HepG2 (cell line): ENCODE measurements around the gene NEAT1. TPM values are rescaled to one million over a fixed set of nuclear protein-coding genes. Genes with fewer than 3 reads are reported as not detected.

ENCODE experiments used
- ARNT2 ChIP-seq: sonication (generic); formaldehyde crosslinking; IDR thresholded peaks from 2 replicates; pipeline ENCODE4 v1.8.0; 2022; ENCODE audit warnings: mild to moderate bottlenecking, low read depth, missing genetic modification reagents, moderate library complexity
- FOXA3 ChIP-seq: IDR thresholded peaks from 2 replicates; pipeline ENCODE4 v1.6.1; 2016; ENCODE audit warnings: missing genetic modification reagents, missing compliant biosample characterization
- GRHL1 ChIP-seq: sonication (generic); formaldehyde crosslinking; conservative IDR thresholded peaks from 2 replicates; pipeline ENCODE4 v1.8.0; 2022; ENCODE audit warnings: missing genetic modification reagents
- JUN ChIP-seq: sonication (generic); formaldehyde crosslinking; IDR thresholded peaks from 2 replicates; pipeline ENCODE4 v1.4.0; 2020; ENCODE audit warnings: mild to moderate bottlenecking, missing genetic modification reagents
- LRRFIP1 ChIP-seq: sonication (generic); formaldehyde crosslinking; conservative IDR thresholded peaks from 2 replicates; pipeline ENCODE4 v1.4.0; 2020; ENCODE audit warnings: missing genetic modification reagents
- NAIF1 ChIP-seq: sonication (generic); formaldehyde crosslinking; IDR thresholded peaks from 2 replicates; pipeline ENCODE4 v1.5.0; 2020; ENCODE audit warnings: mild to moderate bottlenecking, missing genetic modification reagents, borderline replicate concordance
- NFYC ChIP-seq: IDR thresholded peaks from 2 replicates; pipeline ENCODE4 v1.6.1; 2016; ENCODE audit warnings: missing genetic modification reagents, missing compliant biosample characterization
- PAXIP1 ChIP-seq: sonication (generic); formaldehyde crosslinking; conservative IDR thresholded peaks from 2 replicates; pipeline ENCODE4 v1.4.0; 2020; ENCODE audit warnings: mild to moderate bottlenecking, missing genetic modification reagents, moderate library complexity
- RARG ChIP-seq: sonication (generic); formaldehyde crosslinking; IDR thresholded peaks from 2 replicates; pipeline ENCODE4 v1.4.0; 2020; ENCODE audit warnings: low read depth, mild to moderate bottlenecking, missing genetic modification reagents
- SOX13 ChIP-seq, 3 experiments: fragments of 450-650 bp in 1 of 3; sonication (generic) in 1 of 3; formaldehyde crosslinking in 1 of 3; IDR thresholded peaks in 2 of 3; conservative IDR thresholded peaks in 1 of 3; 2 replicates each; pipeline versions ENCODE4 v1.5.0 to v1.6.1; 2016 to 2020; ENCODE audit warnings: antibody characterized with exemption in 1 of 3, mild to moderate bottlenecking in 1 of 3, missing compliant biosample characterization in 1 of 3, missing genetic modification reagents in 1 of 3, moderate library complexity in 1 of 3
- TMF1 ChIP-seq: sonication (generic); formaldehyde crosslinking; IDR thresholded peaks from 2 replicates; pipeline ENCODE4 v1.8.1; 2022; ENCODE audit warnings: low read depth, missing genetic modification reagents
- ZFP36L2 ChIP-seq: sonication (generic); formaldehyde crosslinking; IDR thresholded peaks from 2 replicates; pipeline ENCODE4 v1.4.0; 2020; ENCODE audit warnings: missing genetic modification reagents
- ZFP90 ChIP-seq: sonication (generic); formaldehyde crosslinking; IDR thresholded peaks from 2 replicates; pipeline ENCODE4 v1.8.0; 2022; ENCODE audit warnings: missing genetic modification reagents, mild to moderate bottlenecking, inconsistent platforms, borderline replicate concordance
- ZNF138 ChIP-seq: sonication (generic); formaldehyde crosslinking; IDR thresholded peaks from 2 replicates; pipeline ENCODE4 v1.5.0; 2020; ENCODE audit warnings: mild to moderate bottlenecking, low read depth, missing genetic modification reagents
- ZNF276 ChIP-seq: sonication (generic); formaldehyde crosslinking; IDR thresholded peaks from 2 replicates; pipeline ENCODE4 v1.4.0; 2020; ENCODE audit warnings: mild to moderate bottlenecking, low read depth, missing genetic modification reagents
- ZNF441 ChIP-seq: sonication (generic); formaldehyde crosslinking; IDR thresholded peaks from 2 replicates; pipeline ENCODE4 v1.7.0; 2021; ENCODE audit warnings: missing genetic modification reagents, borderline replicate concordance
- ZNF547 ChIP-seq: sonication (generic); formaldehyde crosslinking; IDR thresholded peaks from 2 replicates; pipeline ENCODE4 v1.5.1; 2020; ENCODE audit warnings: mild to moderate bottlenecking, missing genetic modification reagents
- ZNF766 ChIP-seq: sonication (generic); formaldehyde crosslinking; IDR thresholded peaks from 2 replicates; pipeline ENCODE4 v1.5.0; 2020; ENCODE audit warnings: missing genetic modification reagents, borderline replicate concordance
- ZSCAN12 ChIP-seq: sonication (generic); formaldehyde crosslinking; IDR thresholded peaks from 2 replicates; pipeline ENCODE4 v1.9.0; 2021; ENCODE audit warnings: mild to moderate bottlenecking, missing genetic modification reagents
- ZSCAN20 ChIP-seq: sonication (generic); formaldehyde crosslinking; IDR thresholded peaks from 2 replicates; pipeline ENCODE4 v1.4.0; 2020; ENCODE audit warnings: missing genetic modification reagents, mild to moderate bottlenecking, borderline replicate concordance
- polyA plus RNA-seq, 8 experiments: library from polyadenylated mRNA; depleted of rRNA in 3 of 8; stranded (reverse) in 7 of 8; unstranded in 1 of 8; fragments of >200 nt; fragmentation: Illumina TruSeq in 4 of 8; extraction: Trizol in 4 of 8; gene quantifications; 2 replicates each; pipeline versions ENCODE4 v1.2.1 to v1.2.3, GENCODE V29; 2011 to 2016; ENCODE audit warnings: low read depth in 4 of 8, missing spikeins in 1 of 8, mixed read lengths in 1 of 8; ENCODE audit not compliant: insufficient read depth in 1 of 8
- total RNA-seq, 5 experiments: library from RNA; depleted of rRNA; stranded (reverse); fragments of >200 nt; fragmentation: Illumina TruSeq; extraction: Trizol; gene quantifications; 2 replicates each; pipeline ENCODE4 v1.2.3, GENCODE V29; 2016; ENCODE audit warnings: low read depth in 1 of 5

Gene NEAT1
- total and polyA plus RNA-seq, 2 of the 13 experiments (the other 11 are each of a cell fraction or from before 2014, with no cell fraction given): 20.5 to 41.2 TPM

- TF ChIP-seq ZSCAN20 (CRISPR knock-in tag): no peak
- TF ChIP-seq JUN: 0 out of 2 replicates have a peak, but pooled peaks have one; percentile 3
- no peak for TF ChIP-seq ARNT2 (CRISPR knock-in tag)
- TF ChIP-seq NAIF1 (CRISPR knock-in tag): peak; percentile 38; the same call in 1 of the 2 replicates
- no peak for TF ChIP-seq SOX13 (IDR thresholded peaks at IDR 0.05)
- no peak for TF ChIP-seq SOX13 (CRISPR knock-in tag; conservative IDR thresholded peaks at IDR 0.05 in 1 of 2, IDR thresholded peaks at IDR 0.05 in 1 of 2)
- no peak for TF ChIP-seq ZFP36L2 (CRISPR knock-in tag)
- no peak for TF ChIP-seq ZNF138 (CRISPR knock-in tag)
- no peak for TF ChIP-seq ZNF276 (CRISPR knock-in tag)
- no peak for TF ChIP-seq ZFP90 (CRISPR knock-in tag)
- TF ChIP-seq PAXIP1 (CRISPR knock-in tag): no peak
- no peak for TF ChIP-seq FOXA3 (CRISPR knock-in tag)
- TF ChIP-seq ZNF547 (CRISPR knock-in tag): no peak
- TF ChIP-seq ZNF766 (CRISPR knock-in tag): peak; percentile 9; the same call in 1 of the 2 replicates
- no peak for TF ChIP-seq LRRFIP1 (CRISPR knock-in tag)
- no peak for TF ChIP-seq NFYC (CRISPR knock-in tag)
- 0 out of 2 replicates have a peak, but pooled peaks have one; percentile 5 for TF ChIP-seq RARG
- TF ChIP-seq ZNF441 (CRISPR knock-in tag): no peak
- TF ChIP-seq ZSCAN12: no peak
- TF ChIP-seq TMF1 (CRISPR knock-in tag): no peak
- TF ChIP-seq GRHL1: no peak
These were observed 54.1 kb downstream of the NEAT1 start (continued) for GRCh38 chr11:65476632-65477148.
